ENCODE results near the gene ZFPM1. TPM values are rescaled to one million over a fixed set of nuclear protein-coding genes. Genes with fewer than 3 reads are reported as not detected.

The ZFPM1 gene
- total RNA-seq, 1 experiment from 2014 or later = 14.6 TPM

- TF ChIP-seq SIN3A (IDR thresholded peaks at IDR 0.05; ENCODE audit: low read depth) (no peak), SP1 (IDR thresholded peaks at IDR 0.05; ENCODE audit: low read depth) (no peak), TCF7L2 (IDR thresholded peaks at IDR 0.05; ENCODE audit: borderline replicate concordance, extremely low read depth, insufficient read depth, insufficient read length) (no peak), POLR2AphosphoS5 (IDR thresholded peaks at IDR 0.05; ENCODE audit: low read depth, low read length) (no peak), EGR1 (IDR thresholded peaks at IDR 0.05; ENCODE audit: low read depth) (no peak), CBX3 (IDR thresholded peaks at IDR 0.05; ENCODE audit: low read depth) (no peak), CEBPB (IDR thresholded peaks at IDR 0.05; ENCODE audit: low read depth) (no peak), EZH2phosphoT487 (IDR thresholded peaks at IDR 0.05; ENCODE audit: borderline replicate concordance) (no peak), ZFX (IDR thresholded peaks at IDR 0.05) (no peak)
- TF ChIP-seq, protein P1, sequence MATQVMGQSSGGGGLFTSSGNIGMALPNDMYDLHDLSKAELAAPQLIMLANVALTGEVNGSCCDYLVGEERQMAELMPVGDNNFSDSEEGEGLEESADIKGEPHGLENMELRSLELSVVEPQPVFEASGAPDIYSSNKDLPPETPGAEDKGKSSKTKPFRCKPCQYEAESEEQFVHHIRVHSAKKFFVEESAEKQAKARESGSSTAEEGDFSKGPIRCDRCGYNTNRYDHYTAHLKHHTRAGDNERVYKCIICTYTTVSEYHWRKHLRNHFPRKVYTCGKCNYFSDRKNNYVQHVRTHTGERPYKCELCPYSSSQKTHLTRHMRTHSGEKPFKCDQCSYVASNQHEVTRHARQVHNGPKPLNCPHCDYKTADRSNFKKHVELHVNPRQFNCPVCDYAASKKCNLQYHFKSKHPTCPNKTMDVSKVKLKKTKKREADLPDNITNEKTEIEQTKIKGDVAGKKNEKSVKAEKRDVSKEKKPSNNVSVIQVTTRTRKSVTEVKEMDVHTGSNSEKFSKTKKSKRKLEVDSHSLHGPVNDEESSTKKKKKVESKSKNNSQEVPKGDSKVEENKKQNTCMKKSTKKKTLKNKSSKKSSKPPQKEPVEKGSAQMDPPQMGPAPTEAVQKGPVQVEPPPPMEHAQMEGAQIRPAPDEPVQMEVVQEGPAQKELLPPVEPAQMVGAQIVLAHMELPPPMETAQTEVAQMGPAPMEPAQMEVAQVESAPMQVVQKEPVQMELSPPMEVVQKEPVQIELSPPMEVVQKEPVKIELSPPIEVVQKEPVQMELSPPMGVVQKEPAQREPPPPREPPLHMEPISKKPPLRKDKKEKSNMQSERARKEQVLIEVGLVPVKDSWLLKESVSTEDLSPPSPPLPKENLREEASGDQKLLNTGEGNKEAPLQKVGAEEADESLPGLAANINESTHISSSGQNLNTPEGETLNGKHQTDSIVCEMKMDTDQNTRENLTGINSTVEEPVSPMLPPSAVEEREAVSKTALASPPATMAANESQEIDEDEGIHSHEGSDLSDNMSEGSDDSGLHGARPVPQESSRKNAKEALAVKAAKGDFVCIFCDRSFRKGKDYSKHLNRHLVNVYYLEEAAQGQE (IDR thresholded peaks at IDR 0.05; ENCODE audit: low read depth) = no peak
- no peak for ATAC-seq
- Histone ChIP-seq H3K27ac (ENCODE audit: low read depth, low read length) (no peak overlapping the region), H3K4me1 (ENCODE audit: control insufficient read depth in 1 of 2, insufficient read depth in 2 of 2, low read length in 2 of 2) (no peaks in the 10 kb centered on the region), H4K20me1 (ENCODE audit: insufficient read depth) (no peaks in the 10 kb centered on the region), H3K36me3 (ENCODE audit: control insufficient read depth in 1 of 2, insufficient read depth in 2 of 2, low read length in 2 of 2) (no peaks in the 10 kb centered on the region), H3K9ac (ENCODE audit: low read length) (no peak overlapping the region), H3K4me2 (ENCODE audit: low read length) (no peak overlapping the region), H2AFZ (ENCODE audit: low read depth, low read length, poor library complexity, severe bottlenecking) (no peak overlapping the region), H3K9me2 (ENCODE audit: insufficient read depth) (no peaks in the 10 kb centered on the region), H3K27me3 (ENCODE audit: insufficient read depth, low read length) (no peaks in the 10 kb centered on the region), H3K9me3 (ENCODE audit: control insufficient read depth in 1 of 2, insufficient read depth in 1 of 2, low read depth in 1 of 2, low read length in 2 of 2) (no peaks in the 10 kb centered on the region), H3K79me2 (ENCODE audit: insufficient read depth, low read length) (peaks cover 3% of the 10 kb centered on the region; the same call in 1 of the 2 replicates), H3K4me3 (replicated peaks in 1 of 2; ENCODE audit: low read depth in 1 of 2, low read length in 2 of 2) (no peak overlapping the region)
- ChIA-PET POLR2A (no interaction called here), RAD21 (ENCODE audit: low non-redundant PET in 1 of 2, low total read pairs in 2 of 2, uncharacterized antibody in 2 of 2, unreplicated experiment in 2 of 2) (no interaction called here), CTCF (no interaction called here)
- no TSS peak for BruUV-seq (replicated peaks)
- intact Hi-C loops (cut with micrococcal nuclease) = no loop called here
- DNase-seq (ENCODE audit: low read depth, low spot score) = no peak
Measured at GRCh38 chr16:88475037-88475436, 22.0 kb downstream of the ZFPM1 start.

Data from HCT116 (cell line).